Psoas muscle (tissue), 8 donors: ENCODE results near the gene ODR4. TPM values are rescaled to one million over a fixed set of nuclear protein-coding genes. Genes with fewer than 3 reads are reported as not detected.

Source experiments
- ATAC-seq, 4 donors: fragments of 200-7000 bp; cut with Tn5 transposase; one replicate each; pipeline ENCODE4 v1.9.1; 2020; ENCODE audit warnings: moderate library complexity in 3 of 4, mild to moderate bottlenecking in 2 of 4
- DNase-seq, 2 donors: peaks; one replicate each; pipeline ENCODE4 v3.0.0-alpha.2; 2020
- H3K27ac ChIP-seq: fragments of 200-600 bp; one replicate; pipeline ENCODE4 v1.8.0; 2022
- H3K27me3 ChIP-seq, 3 donors: fragments of 200-600 bp in 1 of 3; one replicate each; pipeline versions ENCODE4 v1.6.1 to v1.8.0; 2013 to 2022; ENCODE audit warnings: low read length in 2 of 3, mild to moderate bottlenecking in 2 of 3, moderate library complexity in 1 of 3; ENCODE audit not compliant: insufficient read depth in 3 of 3
- H3K36me3 ChIP-seq, 2 donors: fragments of 200-600 bp in 1 of 2; one replicate each; pipeline versions ENCODE4 v1.6.1 to v1.8.0; 2013 to 2022; ENCODE audit warnings: low read depth in 1 of 2, mild to moderate bottlenecking in 1 of 2, moderate library complexity in 1 of 2; ENCODE audit not compliant: insufficient read depth in 1 of 2
- H3K4me1 ChIP-seq: fragments of 200-600 bp; one replicate; pipeline ENCODE4 v1.8.0; 2022
- H3K4me3 ChIP-seq: fragments of 200-600 bp; one replicate; pipeline ENCODE4 v1.8.0; 2022; ENCODE audit warnings: mild to moderate bottlenecking
- H3K9me3 ChIP-seq: fragments of 200-600 bp; one replicate; pipeline ENCODE4 v1.8.0; 2022
- CTCF ChIP-seq: fragments of 200-600 bp; IDR thresholded peaks from one replicate; pipeline ENCODE4 v1.8.0; 2022; ENCODE audit warnings: antibody characterized with exemption
- WGBS, 3 donors: extraction: QIAGEN DNeasy Blood & Tissue Kit; methylation state at CpG; one replicate each; pipeline versions ENCODE4 v1.1.6 to v1.1.7; 2013; 5-methylcytosine and 5-hydroxymethylcytosine counted together
- intact Hi-C, 2 donors: fragments of 100-400 bp; cut with DNase I; formaldehyde crosslinking; loops; one replicate each; pipeline versions ENCODE4 v1.11.0 to v1.14.2; 2022
- polyA plus RNA-seq, 3 donors: library from polyadenylated mRNA; stranded (reverse); fragments of 200-250 nt; gene quantifications; one replicate each; pipeline ENCODE4 v1.2.3, GENCODE V29; 2013
- total RNA-seq, 4 donors: library from RNA; stranded (reverse); fragmentation: NEBNext Ultra II Directional in 2 of 4; extraction: Animal tissue kit (Norgen Biotek cat#: 25700) in 2 of 4; gene quantifications; one replicate each; pipeline versions ENCODE4 v1.2.1 to v1.2.4, GENCODE V29; 2021 to 2023
- donor health status: healthy with polysubstance abuse.
- donor health status: DM: no; HTN: no; CAD: no; lungs with moderate emphysema.
- donor health status: Bipolar disorder and iron deficiency.
- donor health status: healthy.
- donor health status: DM: yes; HTN: yes; CAD: no.
- donor health status: DM: no; HTN: no; CAD: no.
- donor health status: DM: no; HTN: no; CAD: no.
- donor health status: DM: yes; HTN: yes; CAD: no.

Gene ODR4
- total and polyA plus RNA-seq, 7 donors: 7.6 to 12.1 (median 11.0) TPM

- no peak for TF ChIP-seq CTCF
- H3K36me3 ChIP-seq: peaks cover 0 to 38% of the 10 kb centered on the region in 2 donors
- intact Hi-C loops: no loop called here
- DNase-seq: no peak
- H3K27ac ChIP-seq: no peak overlapping the region
- H3K4me1 ChIP-seq: no peaks in the 10 kb centered on the region
- no peak overlapping the region for H3K4me3 ChIP-seq
- ATAC-seq: no peak
- H3K27me3 ChIP-seq: no peaks in the 10 kb centered on the region
- H3K9me3 ChIP-seq: no peaks in the 10 kb centered on the region
These were observed 44.7 kb downstream of the ODR4 start for GRCh38 chr1:186420311-186420710.

GRCh38 chr1:186420923-186421322, 45.3 kb downstream of the ODR4 start:
- no peak overlapping the region for H3K4me3 ChIP-seq
- WGBS, 3 donors: 70 to 77% (median 76%) methylated on average over 1 of the region's 1 CpG
- intact Hi-C loops: no loop called here
- no peak for TF ChIP-seq CTCF
- DNase-seq (no peak), ATAC-seq (no peak)
- H3K27me3 ChIP-seq: no peaks in the 10 kb centered on the region
- H3K4me1 ChIP-seq: no peaks in the 10 kb centered on the region
- H3K9me3 ChIP-seq: no peaks in the 10 kb centered on the region
- H3K27ac ChIP-seq: no peak overlapping the region
- peaks cover 0 to 44% of the 10 kb centered on the region in 2 donors for H3K36me3 ChIP-seq

- no peak for ATAC-seq
- intact Hi-C loops: no loop called here
These were observed 45.8 kb downstream of the ODR4 start for GRCh38 chr1:186421446-186421845.

GRCh38 chr1:186424539-186424938, 48.9 kb downstream of the ODR4 start:
- intact Hi-C loops: no loop called here
- no peaks in the 10 kb centered on the region for H3K27me3 ChIP-seq
- 54 to 63% (median 57%) methylated on average over 2 of the region's 2 CpGs for WGBS, 3 donors
- no peaks in the 10 kb centered on the region for H3K9me3 ChIP-seq
- ATAC-seq: peak in 3 of 4 donors; percentile 61 to 87 (median 67)
- no peak overlapping the region for H3K4me3 ChIP-seq
- peak in 1 of 2 donors; percentile 35 for DNase-seq
- H3K27ac ChIP-seq: no peak overlapping the region
- TF ChIP-seq CTCF: no peak
- no peaks in the 10 kb centered on the region for H3K4me1 ChIP-seq
- H3K36me3 ChIP-seq: peaks cover 0 to 38% of the 10 kb centered on the region in 2 donors

More at GRCh38 chr1:186421446-186421845, 45.8 kb downstream of the ODR4 start:
- DNase-seq: peak in 1 of 2 donors; percentile 17
- no peaks in the 10 kb centered on the region for H3K9me3 ChIP-seq
- no peaks in the 10 kb centered on the region for H3K4me1 ChIP-seq
- no peaks in the 10 kb centered on the region for H3K27me3 ChIP-seq
- peaks cover 0 to 44% of the 10 kb centered on the region in 2 donors for H3K36me3 ChIP-seq
- no peak for TF ChIP-seq CTCF
- H3K27ac ChIP-seq: no peak overlapping the region
- H3K4me3 ChIP-seq: no peak overlapping the region
- 87 to 94% (median 93%) methylated on average over 6 of the region's 6 CpGs for WGBS, 3 donors

GRCh38 chr1:186426118-186426517, 50.5 kb downstream of the ODR4 start:
- H3K27ac ChIP-seq: no peak overlapping the region
- H3K27me3 ChIP-seq: no peaks in the 10 kb centered on the region
- H3K4me1 ChIP-seq: no peaks in the 10 kb centered on the region
- no peak for TF ChIP-seq CTCF
- H3K4me3 ChIP-seq: no peak overlapping the region
- no peak for DNase-seq
- 72 to 87% (median 73%) methylated on average over 3 of the region's 3 CpGs for WGBS, 3 donors
- ATAC-seq: no peak
- no peaks in the 10 kb centered on the region for H3K9me3 ChIP-seq
- peaks cover 0 to 27% of the 10 kb centered on the region in 2 donors for H3K36me3 ChIP-seq
- intact Hi-C loops: no loop called here
